Common myeloid progenitor, CD34-positive (primary cell): ENCODE data around the gene SLC45A3.

Source experiments
- CTCF ChIA-PET: fragments of 350-600 bp; sonication (Branson Sonifier 250); formaldehyde crosslinking; loops from one replicate; lab custom pipeline; 2021; ENCODE audit warnings: antibody characterized with exemption; lab: Charles Lee
- POLR2A ChIA-PET: fragments of 350-600 bp; sonication (Branson Sonifier 250); formaldehyde crosslinking; loops from one replicate; lab custom pipeline; 2021; ENCODE audit warnings: antibody characterized with exemption; lab: Charles Lee
- DNase-seq, 3 donors: peaks; one replicate each; pipeline versions ENCODE4 v3.0.0 to v3.0.0-alpha.2; 2013
- H3K27ac ChIP-seq, 2 experiments: 1 replicate in 1 of 2; 2 replicates in 1 of 2; pipeline ENCODE4 v1.7.0; 2013; ENCODE audit warnings: inconsistent platforms in 2 of 2, low read length in 2 of 2, mild to moderate bottlenecking in 2 of 2, low read depth in 1 of 2, moderate library complexity in 1 of 2; ENCODE audit not compliant: severe bottlenecking in 2 of 2, insufficient read depth in 1 of 2, poor library complexity in 1 of 2
- H3K27me3 ChIP-seq, 5 experiments: replicated peaks in 2 of 5; 1 replicate in 3 of 5; 2 replicates in 2 of 5; pipeline versions ENCODE4 v1.6.1 to v1.7.0; 2013; ENCODE audit warnings: low read length in 4 of 5, mild to moderate bottlenecking in 2 of 5, moderate library complexity in 2 of 5, inconsistent platforms in 1 of 5; ENCODE audit not compliant: insufficient read depth in 5 of 5, control insufficient read depth in 4 of 5
- H3K36me3 ChIP-seq, 4 experiments: 1 replicate in 2 of 4; 2 replicates in 2 of 4; pipeline versions ENCODE4 v1.6.1 to v1.7.0; 2013; ENCODE audit warnings: low read length in 3 of 4, control low read depth in 1 of 4, mild to moderate bottlenecking in 1 of 4; ENCODE audit not compliant: control insufficient read depth in 4 of 4, insufficient read depth in 4 of 4
- H3K4me1 ChIP-seq, 4 experiments: 1 replicate in 3 of 4; 2 replicates in 1 of 4; pipeline versions ENCODE4 v1.6.1 to v1.7.1; 2013; ENCODE audit warnings: low read length in 3 of 4, mild to moderate bottlenecking in 3 of 4, control low read depth in 1 of 4, inconsistent platforms in 1 of 4, moderate library complexity in 1 of 4; ENCODE audit not compliant: control insufficient read depth in 4 of 4, insufficient read depth in 4 of 4; ENCODE audit errors: control extremely low read depth in 1 of 4
- H3K4me3 ChIP-seq, 7 experiments: 1 replicate in 4 of 7; 2 replicates in 3 of 7; pipeline versions ENCODE4 v1.5.1 to v1.7.0; 2013; ENCODE audit warnings: mild to moderate bottlenecking in 7 of 7, low read length in 6 of 7, moderate library complexity in 6 of 7, inconsistent platforms in 2 of 7, low read depth in 2 of 7, control low read depth in 1 of 7; ENCODE audit not compliant: insufficient read depth in 4 of 7, control insufficient read depth in 1 of 7; ENCODE audit errors: extremely low read depth in 1 of 7
- H3K9me3 ChIP-seq, 5 experiments: 1 replicate in 4 of 5; 2 replicates in 1 of 5; pipeline versions ENCODE4 v1.6.1 to v1.7.1; 2013; ENCODE audit warnings: low read length in 4 of 5, mild to moderate bottlenecking in 2 of 5, inconsistent platforms in 1 of 5, low read depth in 1 of 5, moderate library complexity in 1 of 5; ENCODE audit not compliant: control insufficient read depth in 4 of 5, insufficient read depth in 2 of 5; ENCODE audit errors: control extremely low read depth in 1 of 5
- WGBS: methylation state at CpG from one replicate; pipeline ENCODE4 v1.1.5; 2013; ENCODE audit not compliant: insufficient coverage; 5-methylcytosine and 5-hydroxymethylcytosine counted together

The SLC45A3 gene

DNA sequence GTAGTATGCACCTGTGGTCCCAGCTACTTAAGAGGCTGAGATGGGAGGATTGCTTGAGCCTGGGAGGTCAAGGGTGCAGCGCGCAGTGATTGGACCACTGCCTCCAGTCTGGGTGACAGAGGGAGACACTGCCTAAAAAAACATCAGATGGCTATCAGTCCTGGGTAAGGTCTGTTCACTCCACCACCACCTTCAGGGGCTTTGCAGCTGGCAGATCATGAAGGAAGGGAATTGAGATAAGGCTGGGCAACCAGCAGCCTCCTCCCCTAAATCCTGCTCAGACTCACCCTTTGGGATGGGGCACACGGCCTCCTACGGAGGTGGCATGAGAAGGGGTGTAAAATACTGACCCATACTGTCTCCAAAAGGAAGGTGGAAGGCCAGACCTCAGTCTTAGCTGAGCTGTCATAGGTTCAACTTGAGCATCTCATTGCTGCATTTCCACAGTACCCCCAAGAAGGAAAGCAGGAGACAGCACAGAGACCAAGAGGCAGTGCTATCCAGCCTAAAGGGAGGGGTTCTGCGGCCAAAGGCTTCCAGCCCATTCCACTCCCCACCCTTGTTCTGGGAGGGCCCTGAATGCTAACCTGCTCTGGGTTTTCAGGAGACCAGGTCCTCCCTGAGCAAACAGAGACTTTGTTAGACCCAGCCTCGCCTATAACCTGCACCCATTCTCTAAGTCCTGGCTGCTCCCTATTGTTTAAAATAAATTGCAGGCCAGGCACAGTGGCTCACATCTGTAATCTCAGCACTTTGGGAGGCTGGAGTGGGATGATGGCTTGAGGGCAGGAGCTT is 13.7 kb downstream of the SLC45A3 start:
- 89% methylated on average over 4 of the region's 6 CpGs for WGBS
- H3K27me3 ChIP-seq, result no peaks in the 10 kb centered on the region
- ChIA-PET CTCF (interaction anchor here (1.3 to 32.2 kb wide), 8 partner anchors 6 to 80 kb away, joined by 3 to 1013 read pairs (median 5); partner anchors contain the start of gene SLC45A3), POLR2A (no interaction called here)
- H3K4me1 ChIP-seq, result peaks cover 0 to 73% (median 70%) of the 10 kb centered on the region in 4 experiments
- no peaks in the 10 kb centered on the region for H3K9me3 ChIP-seq
- no peak overlapping the region for H3K4me3 ChIP-seq
- H3K27ac ChIP-seq, result peak overlapping the region in 1 of 2 experiments; percentile 19
- DNase-seq, result no peak
- peaks cover 3 to 24% (median 14%) of the 10 kb centered on the region in 4 experiments for H3K36me3 ChIP-seq

DNA sequence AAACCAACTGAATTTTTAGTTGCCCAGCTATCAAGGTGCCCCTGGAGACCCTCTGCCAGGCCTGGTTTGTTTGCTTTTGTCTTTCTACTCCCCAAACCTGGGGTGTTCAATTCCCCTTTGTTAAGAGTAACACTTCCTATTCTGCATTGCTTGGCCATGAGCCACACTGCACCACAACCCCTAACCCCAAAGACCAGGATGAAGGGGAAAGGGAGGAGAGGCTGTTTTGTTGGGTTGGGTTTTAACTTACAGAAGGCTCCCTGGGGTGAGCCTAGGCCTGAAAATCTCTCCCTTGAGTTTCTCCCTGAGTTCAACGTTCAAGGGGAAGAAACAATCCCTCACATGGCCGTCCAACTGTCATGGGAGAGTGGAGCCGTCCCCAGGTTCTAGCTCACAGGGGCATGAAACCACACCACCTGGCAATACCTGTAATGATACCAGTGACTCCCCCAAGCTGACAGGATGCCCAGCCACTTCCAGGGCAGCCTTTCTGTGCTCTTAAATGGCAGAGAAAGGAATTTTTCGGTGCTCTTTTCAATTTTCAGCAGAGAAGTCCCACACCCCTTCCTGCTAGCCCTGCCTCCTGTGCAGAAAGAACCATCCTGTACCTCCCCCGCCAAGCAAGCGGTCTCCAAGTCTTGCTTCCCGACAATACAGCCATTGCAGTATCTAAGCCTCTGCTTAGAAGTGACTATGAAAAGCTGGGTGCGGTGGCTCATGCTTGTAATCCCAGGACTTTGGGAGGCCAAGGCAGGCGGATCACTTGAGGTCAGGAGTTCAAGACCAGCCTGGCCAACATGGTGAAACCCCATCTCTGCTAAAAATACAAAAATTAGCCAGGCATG is 14.9 kb downstream of the SLC45A3 start:
- POLR2A ChIA-PET, result no interaction called here
- Histone ChIP-seq H3K36me3 (peaks cover 3 to 33% (median 17%) of the 10 kb centered on the region in 4 experiments), H3K4me1 (peaks cover 0 to 73% (median 67%) of the 10 kb centered on the region in 4 experiments), H3K27me3 (no peaks in the 10 kb centered on the region), H3K9me3 (no peaks in the 10 kb centered on the region), H3K27ac (peak overlapping the region in 1 of 2 experiments; percentile 60), H3K4me3 (peak overlapping the region in 1 of 7 experiments; percentile 44)
- WGBS, result 55% methylated on average over 8 of the region's 9 CpGs
- peak in 1 of 3 donors; percentile 45 for DNase-seq
- CTCF ChIA-PET, result interaction anchor here (1.1 to 32.2 kb wide), 8 partner anchors 10 to 82 kb away, joined by 3 to 1013 read pairs (median 4); partner anchors contain the start of gene SLC45A3

DNA sequence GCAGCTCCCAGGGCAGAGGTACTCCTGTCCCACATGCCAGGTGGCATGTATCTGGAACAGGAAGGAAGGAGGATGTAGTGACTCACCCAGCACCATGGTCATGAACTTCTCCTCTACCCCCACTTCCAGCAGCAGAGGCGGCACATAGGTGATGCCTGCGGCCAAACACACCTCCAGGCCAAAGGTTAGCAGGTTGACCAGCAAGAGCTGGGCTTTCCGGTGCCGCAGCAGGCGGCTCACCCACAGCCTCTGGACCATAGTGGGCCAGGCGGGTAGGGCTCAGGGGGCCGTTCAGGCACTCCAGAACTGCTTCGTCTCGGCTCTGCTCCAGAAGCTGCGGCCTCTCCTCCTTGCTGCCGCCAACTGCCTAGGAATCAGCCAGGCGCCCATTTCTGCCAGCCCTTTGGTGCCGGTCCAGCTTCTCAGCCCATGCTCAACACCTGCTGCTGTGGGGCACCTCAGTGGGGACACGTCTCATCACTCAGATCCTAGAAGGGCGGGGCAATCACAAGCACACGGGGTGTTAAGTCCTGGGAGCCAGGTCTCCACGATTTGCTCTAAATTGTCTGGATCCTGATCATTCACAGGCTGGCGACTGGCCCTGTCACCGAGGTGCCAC is 15.8 kb downstream of the SLC45A3 start:
- ChIA-PET CTCF (interaction anchor here (1.1 to 32.2 kb wide), 5 partner anchors 10 to 77 kb away, joined by 3 to 1013 read pairs (median 4); no protein-coding TSS in a partner anchor), POLR2A (no interaction called here)
- Histone ChIP-seq H3K4me1 (peaks cover 0 to 73% (median 67%) of the 10 kb centered on the region in 4 experiments), H3K27ac (peak overlapping the region in 1 of 2 experiments; percentile 60), H3K27me3 (no peaks in the 10 kb centered on the region), H3K36me3 (peaks cover 3 to 38% (median 19%) of the 10 kb centered on the region in 4 experiments), H3K4me3 (peak overlapping the region in 2 of 7 experiments; percentile 26 to 44), H3K9me3 (no peaks in the 10 kb centered on the region)
- 84% methylated on average over 14 of the region's 19 CpGs for WGBS
- DNase-seq, result peak in 1 of 3 donors; percentile 56

DNA sequence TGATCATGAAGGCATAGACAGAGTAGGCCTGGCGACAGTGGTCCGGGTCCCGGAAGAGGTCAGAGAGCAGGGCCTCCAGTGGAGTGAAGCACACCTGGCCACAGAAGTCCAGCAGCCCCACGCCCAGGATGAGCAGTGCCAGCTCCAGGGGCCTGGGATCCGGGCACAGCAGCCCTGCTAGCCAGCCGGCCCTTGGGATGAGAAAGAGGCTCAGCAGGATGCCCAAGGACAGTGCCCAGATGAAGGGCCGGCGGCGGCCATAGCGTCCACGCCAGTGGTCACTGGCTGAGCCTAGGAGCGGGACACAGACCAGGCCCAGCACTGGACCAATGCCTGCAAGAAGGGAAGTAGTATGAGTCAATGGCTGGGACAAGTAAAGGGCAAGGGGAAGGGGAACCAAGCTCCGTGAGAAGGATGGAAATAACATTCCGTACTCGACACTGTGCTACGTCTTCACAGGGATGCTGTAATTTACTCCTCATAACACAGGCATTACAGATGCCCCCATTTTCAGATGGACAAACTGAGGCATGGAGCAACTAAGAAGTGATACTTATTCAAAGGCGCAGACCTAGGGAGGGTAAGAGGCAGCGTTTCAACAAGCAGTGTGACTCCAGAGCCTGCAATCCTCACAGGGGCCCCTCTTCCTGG is 16.9 kb downstream of the SLC45A3 start:
- POLR2A ChIA-PET, result no interaction called here
- H3K9me3 ChIP-seq, result no peaks in the 10 kb centered on the region
- peaks cover 0 to 64% (median 61%) of the 10 kb centered on the region in 4 experiments for H3K4me1 ChIP-seq
- H3K27me3 ChIP-seq, result no peaks in the 10 kb centered on the region
- WGBS, result 96% methylated on average over 16 of the region's 18 CpGs
- H3K27ac ChIP-seq, result no peak overlapping the region
- no peak for DNase-seq
- H3K4me3 ChIP-seq, result no peak overlapping the region
- H3K36me3 ChIP-seq, result peaks cover 3 to 45% (median 27%) of the 10 kb centered on the region in 4 experiments
- CTCF ChIA-PET, result interaction anchor here (1.0 to 32.2 kb wide), 5 partner anchors 18 to 59 kb away, joined by 3 to 1013 read pairs (median 39); partner anchors contain the start of gene SLC45A3

DNA sequence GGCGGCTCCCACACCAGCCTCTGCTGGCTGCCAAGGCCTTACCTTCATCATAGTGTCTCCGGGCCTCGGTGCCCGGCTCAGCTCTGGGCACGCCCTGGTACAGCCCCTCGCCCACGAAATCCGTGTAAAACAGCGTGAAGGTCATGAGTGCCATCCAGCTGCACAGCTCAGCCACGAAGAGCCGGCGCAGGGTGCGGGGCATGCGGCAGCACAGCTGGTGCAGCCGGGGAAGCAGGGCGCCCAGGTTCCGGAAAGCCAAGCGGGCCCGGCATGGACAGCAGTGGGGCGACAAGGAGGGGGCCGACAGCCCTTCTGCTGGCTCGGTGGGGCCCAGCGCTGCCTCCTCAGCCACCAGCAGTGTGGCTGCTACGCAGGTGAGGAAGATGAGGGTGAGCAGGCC is 17.5 kb downstream of the SLC45A3 start:
- ChIA-PET CTCF (interaction anchor here (1.0 to 32.2 kb wide), 7 partner anchors 7 to 68 kb away, joined by 3 to 1013 read pairs (median 99); partner anchors contain the start of gene SLC45A3), POLR2A (no interaction called here)
- H3K9me3 ChIP-seq, result no peaks in the 10 kb centered on the region
- H3K27me3 ChIP-seq, result no peaks in the 10 kb centered on the region
- peaks cover 0 to 57% (median 55%) of the 10 kb centered on the region in 4 experiments for H3K4me1 ChIP-seq
- no peak overlapping the region for H3K4me3 ChIP-seq
- peaks cover 3 to 51% (median 28%) of the 10 kb centered on the region in 4 experiments for H3K36me3 ChIP-seq
- WGBS, result 96% methylated on average over 19 of the region's 24 CpGs
- no peak for DNase-seq
- H3K27ac ChIP-seq, result no peak overlapping the region

DNA sequence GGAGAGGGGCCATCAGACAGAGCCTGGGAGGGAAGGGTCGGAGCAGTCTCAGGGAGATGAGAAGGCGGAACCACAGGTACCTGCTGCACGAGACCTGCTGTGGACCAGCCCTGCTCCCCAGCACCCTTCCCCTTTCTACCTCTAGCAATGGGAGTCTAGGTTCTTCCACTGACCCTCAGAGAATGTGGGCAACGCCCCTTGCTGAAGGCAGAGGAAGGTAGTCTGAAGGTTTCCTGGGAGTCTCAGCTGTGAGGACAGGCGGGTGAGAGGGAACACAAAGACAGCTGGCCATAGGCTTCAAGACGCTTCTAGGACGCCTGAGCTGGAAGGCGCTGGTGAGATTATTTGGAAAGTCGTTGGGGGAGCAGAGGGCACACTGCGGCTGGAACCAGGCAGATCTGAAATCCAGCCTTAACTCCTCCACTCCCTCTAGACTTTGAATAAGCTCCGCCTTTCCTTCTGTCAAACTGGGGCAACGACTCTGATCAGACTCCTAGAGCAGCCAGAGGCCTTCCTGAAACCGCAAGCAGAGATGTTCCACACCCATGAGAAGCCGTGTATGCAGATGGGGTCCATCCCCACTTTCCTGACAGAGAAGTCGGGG is 18.1 kb downstream of the SLC45A3 start:
- H3K36me3 ChIP-seq, result peaks cover 3 to 53% (median 28%) of the 10 kb centered on the region in 4 experiments
- H3K4me1 ChIP-seq, result peaks cover 0 to 56% (median 52%) of the 10 kb centered on the region in 4 experiments
- no peak for DNase-seq
- POLR2A ChIA-PET, result interaction anchor here (0.5 kb wide), 1 partner anchor 44 kb away, joined by 4 read pairs; no protein-coding TSS in a partner anchor
- no peaks in the 10 kb centered on the region for H3K9me3 ChIP-seq
- CTCF ChIA-PET, result interaction anchor here (1.0 to 32.2 kb wide), 7 partner anchors 7 to 138 kb away, joined by 3 to 1013 read pairs (median 99); partner anchors contain the start of gene SLC45A3
- no peaks in the 10 kb centered on the region for H3K27me3 ChIP-seq
- H3K4me3 ChIP-seq, result no peak overlapping the region
- 90% methylated on average over 11 of the region's 15 CpGs for WGBS
- no peak overlapping the region for H3K27ac ChIP-seq
